GM11168 (cell line): ENCODE results near the gene KLHL4.
"Not testable (repeated sequence)": the region's sequence is repeated elsewhere in the genome, so short reads cannot be mapped to it uniquely, and the experiment has no call there.

ENCODE experiments used
- in situ Hi-C: fragments of 300-500 bp; cut with MboI; formaldehyde crosslinking; loops from one replicate; pipeline ENCODE4 v1.12.0; 2022; ENCODE audit warnings: low sequenced_read_pairs; ENCODE audit not compliant: unreplicated experiment

KLHL4 gene, protein sequence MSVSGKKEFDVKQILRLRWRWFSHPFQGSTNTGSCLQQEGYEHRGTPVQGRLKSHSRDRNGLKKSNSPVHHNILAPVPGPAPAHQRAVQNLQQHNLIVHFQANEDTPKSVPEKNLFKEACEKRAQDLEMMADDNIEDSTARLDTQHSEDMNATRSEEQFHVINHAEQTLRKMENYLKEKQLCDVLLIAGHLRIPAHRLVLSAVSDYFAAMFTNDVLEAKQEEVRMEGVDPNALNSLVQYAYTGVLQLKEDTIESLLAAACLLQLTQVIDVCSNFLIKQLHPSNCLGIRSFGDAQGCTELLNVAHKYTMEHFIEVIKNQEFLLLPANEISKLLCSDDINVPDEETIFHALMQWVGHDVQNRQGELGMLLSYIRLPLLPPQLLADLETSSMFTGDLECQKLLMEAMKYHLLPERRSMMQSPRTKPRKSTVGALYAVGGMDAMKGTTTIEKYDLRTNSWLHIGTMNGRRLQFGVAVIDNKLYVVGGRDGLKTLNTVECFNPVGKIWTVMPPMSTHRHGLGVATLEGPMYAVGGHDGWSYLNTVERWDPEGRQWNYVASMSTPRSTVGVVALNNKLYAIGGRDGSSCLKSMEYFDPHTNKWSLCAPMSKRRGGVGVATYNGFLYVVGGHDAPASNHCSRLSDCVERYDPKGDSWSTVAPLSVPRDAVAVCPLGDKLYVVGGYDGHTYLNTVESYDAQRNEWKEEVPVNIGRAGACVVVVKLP

DNA sequence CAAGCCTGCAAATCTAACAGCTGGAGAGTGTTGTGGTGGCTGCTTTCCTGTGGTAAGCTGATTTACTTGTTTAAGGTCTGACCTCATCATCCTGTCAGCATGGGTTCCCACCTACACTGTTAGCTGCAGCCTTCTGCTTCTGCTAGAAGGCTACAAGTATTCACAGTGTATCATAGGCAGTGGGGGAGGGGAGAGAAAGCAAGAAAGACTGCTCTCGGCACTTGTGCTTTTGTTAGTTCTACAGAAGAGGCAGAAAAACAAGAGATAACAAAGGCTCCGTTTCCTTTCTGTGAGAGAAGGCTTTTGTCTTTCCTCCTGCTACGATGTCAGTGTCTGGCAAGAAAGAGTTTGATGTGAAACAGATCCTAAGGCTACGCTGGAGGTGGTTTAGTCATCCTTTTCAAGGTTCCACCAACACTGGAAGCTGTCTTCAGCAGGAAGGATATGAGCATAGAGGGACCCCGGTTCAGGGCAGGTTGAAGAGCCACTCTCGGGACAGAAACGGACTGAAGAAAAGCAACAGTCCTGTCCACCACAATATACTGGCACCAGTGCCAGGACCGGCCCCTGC lies at the start of gene KLHL4:
Gene KLHL4, plus strand, starts transcription at position 232 of the 571 bp plus-strand sequence. Its CDS starts 92 bp downstream, at position 324.
- in situ Hi-C loops, result no loop called here

DNA sequence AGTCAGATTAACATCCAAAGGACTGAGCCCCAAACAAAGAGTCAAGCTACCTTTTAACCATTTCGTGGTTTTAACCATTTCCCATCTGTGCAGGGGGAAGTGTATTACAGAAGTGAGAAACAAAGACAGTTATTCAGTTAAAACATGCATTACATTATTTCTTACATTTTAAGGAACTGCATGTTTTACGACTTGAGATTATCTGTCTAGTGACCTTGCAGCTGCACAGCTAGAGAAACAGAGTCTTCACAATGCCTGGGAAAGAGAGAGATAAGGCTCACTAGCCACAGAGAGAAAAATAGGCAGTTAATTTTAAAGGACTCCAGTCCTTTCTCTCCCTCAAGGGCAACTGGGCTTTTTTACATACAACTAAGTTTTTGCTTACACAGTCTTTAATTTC lies 48.7 kb upstream of the KLHL4 start:
- in situ Hi-C loops, result no loop called here

DNA sequence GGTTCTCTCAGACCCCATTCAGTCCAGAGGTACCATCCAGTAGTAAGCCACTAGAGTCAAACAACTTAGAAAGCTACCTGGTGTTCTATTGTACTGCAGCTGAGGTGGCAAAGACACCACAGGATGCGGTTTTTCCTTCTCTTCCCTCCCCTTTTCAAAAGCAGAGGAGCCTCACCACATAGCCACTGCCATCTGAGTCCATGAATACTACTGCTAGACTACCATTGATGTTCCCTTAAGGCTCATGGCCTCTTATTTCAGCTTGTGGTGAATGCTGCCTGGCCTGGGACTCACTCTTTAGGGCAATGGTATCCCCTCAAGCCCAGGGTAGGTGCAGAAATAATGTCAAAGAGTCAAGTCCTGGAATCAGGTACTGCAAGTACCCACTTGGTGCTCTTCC lies 41.8 kb upstream of the KLHL4 start:
- in situ Hi-C loops, result no loop called here

DNA sequence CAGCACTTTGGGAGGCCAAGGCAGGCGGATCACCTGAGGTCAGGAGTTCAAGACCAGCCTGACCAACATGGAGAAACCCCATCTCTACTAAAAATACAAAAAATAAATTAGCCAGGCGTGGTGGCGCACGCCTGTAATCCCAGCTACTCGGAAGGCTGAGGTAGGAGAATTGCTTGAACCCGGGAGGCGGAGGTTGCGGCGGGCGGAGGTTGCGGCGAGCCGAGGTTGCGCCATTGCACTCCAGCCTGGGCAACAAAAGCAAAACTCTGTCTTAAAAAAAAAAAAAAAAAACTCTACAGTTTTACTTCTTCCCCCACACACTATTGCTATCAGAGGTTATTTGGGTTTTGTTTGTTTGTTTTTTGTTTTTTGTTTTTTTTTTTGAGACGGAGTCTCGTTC lies 38.9 kb upstream of the KLHL4 start:
- in situ Hi-C loops, result not testable (repeated sequence)

DNA sequence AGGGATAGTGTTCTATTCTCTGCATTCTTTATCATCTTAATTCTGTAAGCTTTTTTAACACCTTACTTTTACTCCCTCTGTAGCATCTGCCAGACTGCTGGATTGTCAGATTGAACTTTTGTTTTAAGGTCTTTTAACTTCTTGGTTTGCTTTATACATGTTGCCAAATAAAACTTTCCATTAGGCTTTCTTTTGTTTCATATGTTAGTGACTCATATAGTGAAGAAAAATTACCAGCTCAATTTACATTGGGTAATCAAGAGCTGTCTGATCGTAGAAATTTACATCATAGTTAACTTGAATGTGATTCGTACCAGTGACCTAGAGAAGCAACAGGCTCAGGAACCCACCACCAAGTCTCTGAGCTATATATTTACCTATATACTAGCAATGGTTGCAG lies 28.5 kb upstream of the KLHL4 start:
- in situ Hi-C loops, result no loop called here

DNA sequence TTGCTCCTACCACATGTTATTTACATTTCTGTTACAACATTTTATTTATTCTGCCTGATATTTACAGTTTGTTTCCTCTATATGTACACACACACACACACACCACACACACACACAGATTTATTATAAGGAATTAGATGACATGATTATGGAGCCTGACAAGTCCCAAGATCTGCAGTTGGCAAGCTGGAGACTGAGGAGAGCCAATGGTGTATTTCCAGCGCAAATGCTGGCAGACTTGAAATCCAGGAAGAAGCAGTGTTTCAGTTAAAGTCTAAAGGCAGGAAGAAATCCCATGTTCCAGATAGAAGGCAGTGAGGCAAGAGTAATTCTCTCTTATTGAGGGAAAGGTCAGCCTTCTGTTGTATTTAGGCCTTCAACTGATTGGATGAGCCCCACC lies 1.8 kb upstream of the KLHL4 start:
- in situ Hi-C loops, result no loop called here

DNA sequence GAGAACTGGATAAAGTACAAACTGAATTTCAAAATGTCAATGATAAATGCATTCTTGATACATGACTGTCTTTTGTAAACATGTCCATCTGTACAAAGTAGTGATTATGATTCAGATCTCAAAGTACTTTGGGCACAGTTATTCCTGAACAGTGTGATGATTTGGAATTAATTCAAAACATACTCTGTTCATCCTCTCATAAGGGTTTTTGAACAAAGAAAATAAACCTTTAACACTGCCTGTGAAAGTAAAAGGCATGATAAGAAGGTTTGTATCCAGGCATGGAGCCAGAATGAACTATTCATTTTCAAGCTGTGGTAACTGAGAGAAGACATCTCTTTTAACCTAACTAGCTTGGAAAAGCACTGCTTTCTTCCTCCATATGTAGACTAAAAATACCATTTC lies 883 bp upstream of the KLHL4 start:
- in situ Hi-C loops, result no loop called here

DNA sequence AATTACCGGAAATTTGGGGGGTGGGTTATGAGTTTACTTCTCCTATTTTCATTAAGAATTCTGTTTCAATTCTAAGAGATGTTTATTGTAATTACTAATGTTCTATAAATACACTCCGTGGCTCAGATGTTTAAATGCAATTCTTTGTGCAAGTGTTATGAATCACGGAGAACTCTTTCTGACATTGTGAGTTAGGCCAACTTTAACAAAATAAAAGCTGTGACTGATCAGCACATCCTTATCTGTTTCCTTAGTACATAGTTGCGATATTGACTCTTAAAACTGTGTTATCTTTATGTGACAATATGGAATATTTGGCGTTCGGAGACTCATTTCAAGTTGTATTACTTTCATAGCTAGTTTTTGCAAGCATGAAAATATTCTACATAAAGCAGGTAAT lies 902 bp downstream of the KLHL4 start:
- in situ Hi-C loops, result no loop called here

DNA sequence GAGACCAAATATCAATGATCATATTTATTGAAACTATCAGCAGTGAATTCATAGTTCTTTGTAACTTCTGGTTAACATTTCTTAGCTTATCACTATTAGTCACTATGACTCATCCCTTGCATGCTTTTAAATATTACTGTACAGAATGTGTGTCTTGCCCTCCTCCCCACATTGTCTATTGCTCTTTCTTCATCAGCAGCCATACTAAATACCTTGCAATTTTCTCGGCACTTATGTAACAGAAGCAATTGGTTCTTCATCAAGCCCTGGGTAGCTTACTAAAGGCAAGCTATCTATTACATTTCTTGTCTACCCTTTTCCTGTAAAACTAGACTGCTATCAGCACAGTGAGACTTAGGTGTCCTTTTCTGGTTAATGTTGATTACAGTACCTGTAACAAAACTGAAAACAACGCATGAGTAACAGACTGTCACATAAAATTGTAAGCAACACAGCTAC lies 8.2 kb downstream of the KLHL4 start:
- in situ Hi-C loops, result no loop called here

DNA sequence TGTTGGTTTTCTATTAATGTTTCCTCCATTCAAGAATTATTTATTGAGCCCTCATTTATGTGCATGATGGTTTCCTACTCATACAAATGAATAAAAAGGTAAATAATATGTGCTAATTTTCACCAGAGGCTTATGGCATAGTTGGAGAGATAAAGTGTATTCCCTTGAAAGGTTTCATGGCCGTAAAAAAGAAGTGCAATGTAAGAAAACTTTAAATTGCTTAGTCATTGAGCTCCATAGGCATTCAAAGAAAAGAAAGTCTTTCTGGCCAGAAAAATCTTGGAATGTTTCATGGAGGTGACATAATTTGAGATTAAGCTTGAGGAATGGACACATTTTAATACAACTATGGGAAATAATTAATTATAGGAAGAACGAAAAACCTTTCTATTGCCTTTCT lies 8.7 kb downstream of the KLHL4 start:
- in situ Hi-C loops, result no loop called here

DNA sequence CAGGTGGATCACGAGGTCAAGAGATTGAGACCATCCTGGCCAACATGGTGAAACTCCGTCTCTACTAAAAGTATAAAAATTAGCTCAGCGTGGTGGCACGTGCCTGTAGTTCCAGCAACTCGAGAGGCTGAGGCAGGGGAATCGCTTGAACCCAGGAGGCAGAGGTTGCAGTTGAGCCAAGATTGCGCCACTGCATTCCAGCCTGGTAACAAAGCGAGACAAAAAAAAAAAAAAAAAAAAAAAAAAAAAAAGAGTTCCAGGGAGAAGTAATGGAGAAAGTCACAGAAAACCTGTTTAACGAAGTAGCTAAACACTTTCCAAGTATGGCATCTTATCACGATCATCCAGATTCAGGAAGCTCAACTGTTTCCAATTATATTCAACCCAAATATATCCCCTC lies 10.9 kb downstream of the KLHL4 start:
- in situ Hi-C loops, result no loop called here

DNA sequence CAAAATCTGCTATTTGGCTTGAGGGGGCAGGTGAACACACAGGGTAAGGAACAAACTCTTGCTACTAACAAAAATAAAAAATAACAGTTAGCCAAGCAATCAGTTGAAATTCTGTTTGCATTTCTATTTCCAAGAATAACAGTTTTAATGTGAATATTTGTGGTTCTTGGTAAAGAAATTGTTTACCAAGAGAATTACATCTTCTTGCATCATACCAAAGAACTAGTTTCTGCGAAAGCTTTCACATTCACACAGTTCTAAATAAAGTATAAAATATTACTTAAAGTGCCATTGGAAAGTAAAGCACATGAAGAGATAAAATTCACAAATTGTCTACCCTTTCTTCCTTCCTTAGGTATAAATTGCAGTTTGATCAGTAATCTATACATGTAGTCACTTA lies 54.4 kb downstream of the KLHL4 start:
- in situ Hi-C loops, result no loop called here

DNA sequence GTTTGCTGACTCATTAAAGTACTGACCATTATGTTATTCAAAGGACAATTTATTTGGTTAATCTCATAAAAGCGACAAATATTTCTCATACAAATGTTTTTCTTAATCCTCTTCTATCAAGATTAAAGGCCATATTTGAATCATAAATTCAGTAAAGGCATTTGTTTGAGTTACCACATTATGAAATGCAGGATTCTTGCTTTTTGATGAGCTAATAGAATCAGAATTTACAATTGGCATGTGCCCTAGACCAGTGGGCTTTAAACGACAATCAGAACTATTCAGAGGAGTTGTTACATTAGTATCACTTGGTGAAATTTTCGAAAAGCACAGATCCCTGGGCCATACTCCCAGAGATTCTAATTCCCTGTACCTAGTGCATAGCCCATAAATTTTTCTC lies 55.3 kb downstream of the KLHL4 start:
- in situ Hi-C loops, result no loop called here

DNA sequence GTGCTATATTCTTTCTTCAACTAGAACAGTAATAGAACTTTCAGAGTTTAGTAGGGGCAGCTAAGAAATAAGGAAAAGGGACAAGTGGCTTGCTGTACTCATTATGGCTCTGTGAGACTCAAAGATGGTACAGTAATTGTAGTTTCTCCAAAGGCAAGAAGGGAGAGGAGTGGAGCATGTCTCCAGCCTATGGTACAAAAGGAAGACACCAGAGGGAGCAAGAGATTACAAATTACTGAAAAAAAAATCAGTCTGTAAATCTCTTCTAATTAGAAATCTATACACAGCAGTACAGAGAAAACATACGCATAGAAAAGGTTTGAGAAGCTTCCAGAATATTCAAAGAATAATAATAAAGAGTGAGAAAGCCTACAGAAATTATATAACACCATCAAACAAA lies 61.4 kb downstream of the KLHL4 start:
- in situ Hi-C loops, result no loop called here

DNA sequence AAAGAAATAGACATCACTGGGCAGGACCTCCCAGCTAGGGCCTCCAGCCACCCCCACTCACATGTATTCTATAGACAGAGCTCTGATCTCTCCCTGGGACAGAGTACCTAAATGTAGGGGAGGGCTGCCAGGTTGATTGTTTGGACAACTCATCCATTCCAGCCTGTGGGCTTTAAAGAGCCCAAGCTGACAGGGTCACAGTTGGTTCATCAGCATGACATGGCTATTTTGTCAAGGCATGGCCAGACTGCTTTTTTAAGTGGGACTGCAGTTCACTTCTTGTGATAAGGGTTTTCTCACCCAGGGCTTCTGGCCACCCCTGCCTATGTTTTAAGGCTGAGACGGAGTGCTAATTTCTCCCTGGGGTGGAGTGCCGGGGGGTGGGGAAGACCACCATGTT lies 63.3 kb downstream of the KLHL4 start:
- in situ Hi-C loops, result no loop called here

DNA sequence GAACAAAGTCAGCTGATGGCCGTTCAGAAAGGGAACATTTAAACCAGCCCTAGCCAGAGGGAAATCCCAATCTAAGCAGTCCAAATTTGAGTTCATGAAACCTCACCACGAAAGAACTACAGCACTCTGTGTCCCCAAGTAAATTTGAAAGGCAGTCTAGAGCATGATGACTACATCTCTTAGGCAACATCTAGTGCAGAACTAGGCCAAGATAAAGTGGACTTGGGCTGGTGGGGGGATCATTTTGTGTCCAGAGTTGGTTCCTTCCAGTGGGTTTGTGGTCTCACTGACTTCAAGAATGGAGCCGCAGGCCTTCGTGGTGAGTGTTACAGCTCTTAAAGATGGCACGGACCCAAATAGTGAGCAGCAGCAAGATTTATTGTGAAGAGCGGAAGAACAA lies 64.9 kb downstream of the KLHL4 start:
- in situ Hi-C loops, result no loop called here

DNA sequence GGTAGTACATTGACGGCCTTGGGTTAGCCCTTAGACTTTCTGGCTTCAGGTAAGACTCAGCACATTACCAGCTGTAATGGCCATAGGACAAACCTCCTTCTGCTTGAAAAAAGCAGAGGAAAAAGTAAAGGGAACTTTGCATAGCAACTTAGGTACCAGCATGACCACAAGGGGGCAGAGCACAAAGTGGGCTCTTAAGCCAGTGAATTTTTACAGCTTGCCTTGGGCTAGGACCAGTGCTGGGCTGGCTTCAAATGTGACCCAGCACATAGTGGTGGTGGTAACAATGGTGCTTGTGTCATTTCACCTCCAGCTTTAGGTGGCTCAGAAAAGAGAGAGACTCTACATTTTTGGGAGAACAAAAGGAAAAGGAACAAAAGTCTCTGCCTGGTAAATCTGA lies 66.1 kb downstream of the KLHL4 start:
- in situ Hi-C loops, result no loop called here

DNA sequence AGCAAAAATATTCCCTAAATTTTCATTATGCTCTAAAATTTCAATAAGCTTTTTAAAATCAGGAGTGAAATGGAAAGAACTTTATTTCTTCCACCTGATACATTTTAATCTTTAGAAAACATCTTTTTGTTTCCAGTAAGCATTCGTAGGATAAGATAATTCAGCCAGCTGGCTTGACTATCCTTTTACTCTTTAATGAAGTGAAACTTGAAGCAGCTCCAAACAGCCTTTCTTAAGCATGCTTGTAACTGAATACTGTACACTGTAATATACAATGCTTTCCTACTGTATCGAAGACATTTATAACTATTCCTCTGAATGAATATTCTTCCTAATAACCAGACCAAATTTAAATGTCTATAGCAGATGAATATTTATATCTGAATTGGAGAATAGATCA lies 98.8 kb downstream of the KLHL4 start:
- in situ Hi-C loops, result no loop called here

DNA sequence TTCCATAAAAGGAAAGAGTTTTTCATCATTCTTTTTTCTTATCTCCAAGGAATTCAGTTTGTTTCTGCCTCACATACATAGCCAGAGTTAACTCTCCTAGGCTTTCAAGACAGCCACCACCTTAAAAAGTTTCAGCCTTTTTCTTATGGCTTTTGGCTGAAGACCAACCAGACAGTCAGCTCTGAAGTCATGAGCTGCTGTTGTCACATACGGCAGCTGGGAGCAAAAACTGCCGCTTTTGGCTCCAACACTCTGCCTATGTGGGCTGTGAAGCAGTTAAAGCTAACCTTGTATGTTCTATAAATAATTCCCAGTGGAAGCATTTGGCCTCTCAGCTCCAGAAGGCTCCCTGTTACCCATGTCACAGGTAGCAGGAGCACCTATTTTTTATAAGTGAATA lies 104.1 kb downstream of the KLHL4 start:
- in situ Hi-C loops, result no loop called here

DNA sequence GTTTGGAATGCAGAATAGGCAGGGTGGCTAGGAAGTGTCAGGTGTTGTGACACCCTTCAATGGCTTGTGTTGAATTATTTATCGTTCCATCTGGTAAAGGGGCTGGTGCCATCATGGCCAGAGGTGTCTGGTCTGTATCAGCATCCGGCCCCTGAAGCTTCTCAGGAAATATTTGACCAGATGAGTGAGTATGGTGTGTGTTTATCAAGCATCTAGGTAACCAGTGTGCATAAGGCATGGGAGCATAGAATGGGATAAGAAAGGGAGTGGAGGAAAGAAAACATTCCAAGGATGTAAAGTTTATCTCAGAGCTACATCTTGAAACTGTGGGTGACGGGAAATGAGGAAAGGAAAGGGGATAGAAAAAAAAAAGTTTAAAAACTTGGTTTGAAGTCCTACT lies 109.4 kb downstream of the KLHL4 start:
- in situ Hi-C loops, result no loop called here

DNA sequence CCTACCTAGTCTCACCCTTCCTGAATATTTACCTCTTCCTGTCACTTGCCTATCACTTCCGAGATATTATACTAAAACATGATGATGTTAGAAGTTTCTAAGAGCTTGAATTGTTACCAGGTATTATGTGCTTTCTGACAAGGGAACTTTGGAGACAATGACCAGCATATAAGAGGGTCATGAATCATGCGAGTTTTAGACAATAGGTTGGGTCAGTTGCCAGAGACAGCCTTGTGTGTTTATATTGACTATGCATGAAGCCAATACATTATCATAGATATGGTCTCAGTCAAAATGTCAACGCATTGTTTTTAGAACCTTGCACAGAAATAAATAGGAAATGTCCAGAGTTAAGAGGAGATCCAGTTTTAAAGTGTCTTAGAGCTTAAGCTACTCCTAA lies 116.8 kb downstream of the KLHL4 start:
- in situ Hi-C loops, result no loop called here
